Midbrain (tissue), 1 donor: ENCODE data around the gene SCO2.
A peak's percentile ranks its signal among the peaks of the same experiment; 100 is the strongest.

Source experiments
- DNase-seq: peaks from one replicate; lab custom pipeline; 2025; lab: John Stamatoyannopoulos, UW

The SCO2 gene

GRCh38 chr22:50502096-50502495 lies 23.3 kb downstream of the SCO2 start:
- no peak for DNase-seq

GRCh38 chr22:50500452-50500851 lies 24.9 kb downstream of the SCO2 start:
- DNase-seq, result no peak

- peak; percentile 66 for DNase-seq
These were observed 27.0 kb downstream of the SCO2 start for GRCh38 chr22:50498322-50498890.

GRCh38 chr22:50497093-50497492 lies 28.3 kb downstream of the SCO2 start:
- no peak for DNase-seq

- no peak for DNase-seq
These were observed 34.7 kb downstream of the SCO2 start for GRCh38 chr22:50490531-50491308.

GRCh38 chr22:50489363-50490243 lies 35.8 kb downstream of the SCO2 start:
- no peak for DNase-seq

- DNase-seq, result no peak
These were observed 36.5 kb downstream of the SCO2 start for GRCh38 chr22:50488886-50489285.

- no peak for DNase-seq
These were observed 37.3 kb downstream of the SCO2 start for GRCh38 chr22:50488006-50488677.

GRCh38 chr22:50487290-50488005 lies 38.0 kb downstream of the SCO2 start:
- no peak for DNase-seq

- no peak for DNase-seq
These were observed 38.7 kb downstream of the SCO2 start, which contains the start of gene MIOX for GRCh38 chr22:50486561-50487289. TSS of gene MIOX (plus strand) at chr22:50486859. CDS start at chr22:50486898, 39 bp downstream.

GRCh38 chr22:50485221-50486131 lies 39.9 kb downstream of the SCO2 start:
- DNase-seq, result no peak

GRCh38 chr22:50483977-50484853 lies 41.2 kb downstream of the SCO2 start:
- no peak for DNase-seq

GRCh38 chr22:50483556-50483955 lies 41.8 kb downstream of the SCO2 start:
- no peak for DNase-seq

- no peak for DNase-seq
These were observed 42.3 kb downstream of the SCO2 start for GRCh38 chr22:50483106-50483505.

GRCh38 chr22:50482107-50483074 lies 43.0 kb downstream of the SCO2 start:
- no peak for DNase-seq

- DNase-seq, result no peak
These were observed 43.8 kb downstream of the SCO2 start, which contains the start of gene ADM2 for GRCh38 chr22:50481440-50482106. TSS of gene ADM2 (plus strand) at chr22:50481543. CDS start at chr22:50481848, 305 bp downstream.

GRCh38 chr22:50481045-50481439 lies 44.4 kb downstream of the SCO2 start:
- DNase-seq, result no peak
